AG10803 (cell line): ENCODE data around the gene MINDY4B.

Experiments used
- DNase-seq: peaks from one replicate; pipeline ENCODE4 v3.0.0; 2010; ENCODE audit warnings: low read depth
- H3K4me3 ChIP-seq: 2 replicates; pipeline ENCODE4 v1.5.1; 2011; ENCODE audit warnings: mild to moderate bottlenecking, low read length, control low read depth
- TF ChIP-seq, protein P1 (sequence below): conservative IDR thresholded peaks from 2 replicates; pipeline ENCODE4 v1.5.1; 2011; ENCODE audit warnings: mild to moderate bottlenecking, low read length, control low read depth, inconsistent platforms

MINDY4B gene

DNA sequence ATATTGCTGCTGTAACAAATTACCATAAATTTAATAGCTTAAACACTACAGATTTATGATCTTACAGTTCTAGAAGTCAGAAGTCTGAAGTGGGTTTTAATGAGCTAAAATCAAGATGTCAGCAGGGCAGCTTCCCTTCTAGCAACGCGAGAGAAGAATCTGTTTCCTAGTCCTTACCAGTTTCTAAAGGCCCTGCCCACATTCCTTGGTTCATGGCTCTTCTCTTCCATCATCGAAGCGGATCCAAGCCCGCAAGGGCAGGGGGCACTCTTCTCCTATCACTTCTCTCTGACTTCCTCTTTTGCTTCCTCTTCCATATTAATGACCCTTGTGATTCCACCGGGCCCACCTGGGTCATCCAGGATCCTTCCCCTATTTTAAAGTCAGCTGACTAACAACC lies 16.1 kb downstream of the MINDY4B start:
- TF ChIP-seq, protein P1, sequence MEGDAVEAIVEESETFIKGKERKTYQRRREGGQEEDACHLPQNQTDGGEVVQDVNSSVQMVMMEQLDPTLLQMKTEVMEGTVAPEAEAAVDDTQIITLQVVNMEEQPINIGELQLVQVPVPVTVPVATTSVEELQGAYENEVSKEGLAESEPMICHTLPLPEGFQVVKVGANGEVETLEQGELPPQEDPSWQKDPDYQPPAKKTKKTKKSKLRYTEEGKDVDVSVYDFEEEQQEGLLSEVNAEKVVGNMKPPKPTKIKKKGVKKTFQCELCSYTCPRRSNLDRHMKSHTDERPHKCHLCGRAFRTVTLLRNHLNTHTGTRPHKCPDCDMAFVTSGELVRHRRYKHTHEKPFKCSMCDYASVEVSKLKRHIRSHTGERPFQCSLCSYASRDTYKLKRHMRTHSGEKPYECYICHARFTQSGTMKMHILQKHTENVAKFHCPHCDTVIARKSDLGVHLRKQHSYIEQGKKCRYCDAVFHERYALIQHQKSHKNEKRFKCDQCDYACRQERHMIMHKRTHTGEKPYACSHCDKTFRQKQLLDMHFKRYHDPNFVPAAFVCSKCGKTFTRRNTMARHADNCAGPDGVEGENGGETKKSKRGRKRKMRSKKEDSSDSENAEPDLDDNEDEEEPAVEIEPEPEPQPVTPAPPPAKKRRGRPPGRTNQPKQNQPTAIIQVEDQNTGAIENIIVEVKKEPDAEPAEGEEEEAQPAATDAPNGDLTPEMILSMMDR: no peak
- no peak overlapping the region for H3K4me3 ChIP-seq
- DNase-seq: no peak

GRCh38 chr3:150887031-150887430 lies 18.2 kb downstream of the MINDY4B start:
- DNase-seq: no peak
- TF ChIP-seq, protein P1: no peak

DNA sequence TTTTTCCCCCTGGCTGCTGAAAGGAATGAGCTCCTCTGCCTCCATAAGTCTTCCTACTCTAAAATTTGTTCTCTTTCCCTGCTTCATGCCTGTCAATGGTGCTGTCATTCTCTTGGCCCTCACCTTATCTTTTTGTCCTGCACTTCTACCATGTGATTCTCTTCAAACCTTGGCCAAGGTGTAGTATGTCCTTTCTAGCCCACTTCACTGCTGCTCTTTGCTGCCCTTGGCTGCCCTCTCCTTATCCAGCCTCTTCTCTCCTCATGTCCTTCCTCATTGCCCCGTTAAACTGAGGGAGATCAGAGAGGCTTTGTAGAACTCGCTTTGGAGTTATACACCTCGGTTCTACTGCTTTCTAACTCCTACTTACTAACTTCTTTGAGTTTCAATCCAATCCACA lies 19.7 kb downstream of the MINDY4B start:
- DNase-seq: no peak
- TF ChIP-seq, protein P1: no peak

More at GRCh38 chr3:150887031-150887430, 18.2 kb downstream of the MINDY4B start:
- no peak overlapping the region for H3K4me3 ChIP-seq

GRCh38 chr3:150878996-150879575 lies 26.2 kb downstream of the MINDY4B start:
- H3K4me3 ChIP-seq: no peak overlapping the region
- TF ChIP-seq, protein P1: no peak
- no peak for DNase-seq

More for the DNA sequence above, 19.7 kb downstream of the MINDY4B start:
- H3K4me3 ChIP-seq: no peak overlapping the region

- no peak overlapping the region for H3K4me3 ChIP-seq
- TF ChIP-seq, protein P1: no peak
Measured at GRCh38 chr3:150878290-150878689, 26.9 kb downstream of the MINDY4B start.

GRCh38 chr3:150877303-150877702 lies 27.9 kb downstream of the MINDY4B start:
- no peak for DNase-seq
- H3K4me3 ChIP-seq: no peak overlapping the region
- TF ChIP-seq, protein P1: no peak

More at GRCh38 chr3:150878290-150878689, 26.9 kb downstream of the MINDY4B start:
- DNase-seq: no peak

DNA sequence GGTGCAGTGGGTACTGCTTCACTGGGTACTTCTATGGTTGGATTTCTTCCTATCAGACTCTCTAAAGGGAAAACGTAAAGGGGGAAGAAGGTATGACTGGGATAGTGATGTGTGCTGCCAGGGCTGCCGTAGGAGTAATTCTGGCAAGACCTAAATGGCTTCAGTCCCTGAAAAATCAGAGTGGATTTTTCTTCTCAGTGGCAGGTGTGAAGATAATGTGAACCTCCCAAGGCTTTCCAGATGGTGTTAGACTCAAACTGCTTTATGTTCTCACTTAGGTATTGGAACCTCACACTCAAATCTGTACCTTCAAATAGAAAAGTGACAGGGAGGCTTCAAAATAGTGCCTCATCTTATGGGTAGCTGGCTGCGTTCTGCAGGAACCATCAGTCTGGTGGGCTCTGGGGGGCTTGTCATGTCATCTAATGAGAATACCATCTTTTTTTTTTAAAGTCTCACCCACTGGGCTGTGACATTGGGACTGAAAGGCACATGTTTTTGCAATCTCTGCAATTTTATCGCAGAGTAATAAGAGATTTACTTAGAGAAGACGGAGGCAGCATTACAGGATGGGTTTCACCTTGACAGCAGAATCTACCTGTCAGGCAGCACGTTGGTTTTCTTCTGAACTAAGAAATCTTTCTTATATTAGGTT lies 28.5 kb downstream of the MINDY4B start:
- DNase-seq: no peak
- TF ChIP-seq, protein P1: no peak
- H3K4me3 ChIP-seq: no peak overlapping the region
